ENCODE results near the gene ADAR.

GRCh38 chr1:154620751-154621150 lies 12.8 kb upstream of the ADAR start:
- TF ChIP-seq POLR2AphosphoS5 (IDR thresholded peaks at IDR 0.05; ENCODE audit: insufficient read depth, low read depth, low read length) = no peak
- no peak for TF ChIP-seq MAX (IDR thresholded peaks at IDR 0.05; ENCODE audit: insufficient read depth, insufficient read length)
- TF ChIP-seq CTCF (IDR thresholded peaks at IDR 0.05; ENCODE audit: extremely low read depth in 1 of 2, insufficient read depth in 1 of 2, low read depth in 1 of 2, low read length in 2 of 2) = no peak
- no peak for TF ChIP-seq FOS (IDR thresholded peaks at IDR 0.05; ENCODE audit: borderline replicate concordance, insufficient read depth, low read length)

Measured in endothelial cell of umbilical vein (primary cell).